GM13976 (cell line): ENCODE results near the gene BPIFA1.

Experiments used
- DNase-seq: peaks from one replicate; pipeline ENCODE4 v3.0.0; 2012; ENCODE audit warnings: low spot score
- in situ Hi-C: fragments of 300-500 bp; cut with MboI; formaldehyde crosslinking; loops from one replicate; pipeline ENCODE4 v1.12.0; 2022; ENCODE audit warnings: low sequenced_read_pairs, mixed read lengths, inconsistent platforms; ENCODE audit not compliant: unreplicated experiment
- TF ChIP-seq, protein P1 (sequence below): IDR thresholded peaks from 2 replicates; pipeline ENCODE4 v1.5.1; 2012; ENCODE audit warnings: borderline replicate concordance, mild to moderate bottlenecking; ENCODE audit not compliant: insufficient read depth; ENCODE audit errors: extremely low read depth, missing control alignments, control extremely low read depth

The BPIFA1 gene

GRCh38 chr20:33246077-33246476 lies 10.3 kb downstream of the BPIFA1 start:
- DNase-seq, result no peak
- in situ Hi-C loops, result no loop called here
- TF ChIP-seq, protein P1, sequence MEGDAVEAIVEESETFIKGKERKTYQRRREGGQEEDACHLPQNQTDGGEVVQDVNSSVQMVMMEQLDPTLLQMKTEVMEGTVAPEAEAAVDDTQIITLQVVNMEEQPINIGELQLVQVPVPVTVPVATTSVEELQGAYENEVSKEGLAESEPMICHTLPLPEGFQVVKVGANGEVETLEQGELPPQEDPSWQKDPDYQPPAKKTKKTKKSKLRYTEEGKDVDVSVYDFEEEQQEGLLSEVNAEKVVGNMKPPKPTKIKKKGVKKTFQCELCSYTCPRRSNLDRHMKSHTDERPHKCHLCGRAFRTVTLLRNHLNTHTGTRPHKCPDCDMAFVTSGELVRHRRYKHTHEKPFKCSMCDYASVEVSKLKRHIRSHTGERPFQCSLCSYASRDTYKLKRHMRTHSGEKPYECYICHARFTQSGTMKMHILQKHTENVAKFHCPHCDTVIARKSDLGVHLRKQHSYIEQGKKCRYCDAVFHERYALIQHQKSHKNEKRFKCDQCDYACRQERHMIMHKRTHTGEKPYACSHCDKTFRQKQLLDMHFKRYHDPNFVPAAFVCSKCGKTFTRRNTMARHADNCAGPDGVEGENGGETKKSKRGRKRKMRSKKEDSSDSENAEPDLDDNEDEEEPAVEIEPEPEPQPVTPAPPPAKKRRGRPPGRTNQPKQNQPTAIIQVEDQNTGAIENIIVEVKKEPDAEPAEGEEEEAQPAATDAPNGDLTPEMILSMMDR, result no peak

GRCh38 chr20:33249456-33249855 lies 13.7 kb downstream of the BPIFA1 start:
- DNase-seq, result no peak
- TF ChIP-seq, protein P1, result no peak
- in situ Hi-C loops, result no loop called here

- TF ChIP-seq, protein P1, result no peak
- in situ Hi-C loops, result no loop called here
- no peak for DNase-seq
Observed at GRCh38 chr20:33250666-33251065, 14.9 kb downstream of the BPIFA1 start.

DNA sequence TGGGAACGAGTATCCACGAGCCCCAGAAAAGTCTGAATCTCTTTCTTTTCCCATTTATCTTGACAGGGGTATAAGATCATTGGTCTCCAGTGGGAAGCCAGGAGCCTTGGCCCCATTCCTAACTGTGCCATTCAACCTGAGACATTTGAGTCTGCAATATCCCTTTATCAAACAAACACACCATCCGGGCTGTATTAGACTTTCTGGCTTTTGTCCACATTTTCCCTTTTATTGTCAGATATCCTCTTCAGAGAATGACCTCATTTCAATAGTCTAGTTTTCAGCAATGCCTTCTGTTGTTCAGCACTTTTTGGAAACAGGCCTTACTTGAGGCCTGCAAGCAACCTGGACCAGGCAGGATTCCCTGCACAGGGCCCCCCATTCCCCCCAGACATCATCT lies 15.7 kb downstream of the BPIFA1 start:
- DNase-seq, result no peak
- in situ Hi-C loops, result no loop called here
- TF ChIP-seq, protein P1, result no peak

GRCh38 chr20:33252460-33252859 lies 16.7 kb downstream of the BPIFA1 start:
- in situ Hi-C loops, result no loop called here
- DNase-seq, result no peak
- TF ChIP-seq, protein P1, result no peak

DNA sequence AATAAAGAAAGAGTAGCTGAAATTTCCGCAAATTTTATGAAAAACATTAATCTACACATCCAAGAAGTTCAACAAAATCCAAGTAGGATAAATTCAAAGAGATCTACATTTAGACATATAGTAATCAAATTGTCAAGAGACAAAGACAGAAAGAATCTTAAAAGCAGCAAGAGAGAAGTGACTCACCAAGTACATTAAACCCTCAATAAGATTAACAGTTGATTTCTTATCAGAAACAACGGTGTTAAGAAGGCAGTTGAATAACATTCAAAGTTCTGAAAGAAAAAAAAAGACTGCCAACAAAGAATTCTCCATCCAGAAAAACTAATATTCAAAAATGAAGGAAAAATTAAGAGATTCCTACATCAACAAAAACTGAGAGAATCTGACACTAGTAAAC lies 19.2 kb downstream of the BPIFA1 start:
- TF ChIP-seq, protein P1, result no peak
- DNase-seq, result no peak
- in situ Hi-C loops, result no loop called here

DNA sequence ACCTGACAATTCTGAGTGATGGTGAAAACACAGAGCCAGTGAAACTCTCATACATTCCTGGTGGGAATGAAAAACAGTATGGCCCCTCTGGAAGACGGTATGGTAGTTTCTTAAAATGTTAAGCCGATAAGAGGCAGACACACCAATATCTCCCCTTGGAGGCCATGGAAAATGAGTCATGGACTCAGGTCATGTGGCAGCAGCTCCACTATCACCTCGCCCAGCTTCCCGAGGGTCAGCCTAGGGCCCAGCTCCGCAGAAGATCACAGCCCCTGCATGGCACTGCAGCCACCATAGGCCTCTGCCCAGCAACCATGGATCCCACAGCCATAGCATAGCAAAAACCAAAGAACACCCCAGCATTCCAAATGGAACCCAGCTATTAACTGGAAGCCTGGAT lies 21.4 kb downstream of the BPIFA1 start:
- no peak for DNase-seq
- TF ChIP-seq, protein P1, result no peak
- in situ Hi-C loops, result no loop called here
